GM12892 (cell line): ENCODE results near the gene RND3.

Source experiments
- DNase-seq: peaks from one replicate; pipeline ENCODE4 v3.0.0; 2011; ENCODE audit not compliant: insufficient read length
- FAIRE-seq: peaks from 2 replicates; lab custom pipeline; 2011; peaks lifted over from hg19 to GRCh38; lab: Jason Lieb, UNC
- POLR2A ChIP-seq: IDR thresholded peaks from 2 replicates; pipeline ENCODE4 v1.6.1; 2011; ENCODE audit warnings: low read depth, low read length, control low read depth
- POLR2AphosphoS5 ChIP-seq: IDR thresholded peaks from 2 replicates; pipeline ENCODE4 v1.6.1; 2011; ENCODE audit warnings: low read depth, low read length, control low read depth
- TAF1 ChIP-seq: IDR thresholded peaks from 2 replicates; pipeline ENCODE4 v1.6.1; 2011; ENCODE audit warnings: low read depth, mild to moderate bottlenecking, control low read depth, low read length, borderline replicate concordance

RND3 gene

GRCh38 chr2:150520033-150520432 is 32.6 kb upstream of the RND3 start:
- no peak for FAIRE-seq
- no peak for DNase-seq
- TF ChIP-seq POLR2AphosphoS5 = no peak
- no peak for TF ChIP-seq POLR2A
- no peak for TF ChIP-seq TAF1

DNA sequence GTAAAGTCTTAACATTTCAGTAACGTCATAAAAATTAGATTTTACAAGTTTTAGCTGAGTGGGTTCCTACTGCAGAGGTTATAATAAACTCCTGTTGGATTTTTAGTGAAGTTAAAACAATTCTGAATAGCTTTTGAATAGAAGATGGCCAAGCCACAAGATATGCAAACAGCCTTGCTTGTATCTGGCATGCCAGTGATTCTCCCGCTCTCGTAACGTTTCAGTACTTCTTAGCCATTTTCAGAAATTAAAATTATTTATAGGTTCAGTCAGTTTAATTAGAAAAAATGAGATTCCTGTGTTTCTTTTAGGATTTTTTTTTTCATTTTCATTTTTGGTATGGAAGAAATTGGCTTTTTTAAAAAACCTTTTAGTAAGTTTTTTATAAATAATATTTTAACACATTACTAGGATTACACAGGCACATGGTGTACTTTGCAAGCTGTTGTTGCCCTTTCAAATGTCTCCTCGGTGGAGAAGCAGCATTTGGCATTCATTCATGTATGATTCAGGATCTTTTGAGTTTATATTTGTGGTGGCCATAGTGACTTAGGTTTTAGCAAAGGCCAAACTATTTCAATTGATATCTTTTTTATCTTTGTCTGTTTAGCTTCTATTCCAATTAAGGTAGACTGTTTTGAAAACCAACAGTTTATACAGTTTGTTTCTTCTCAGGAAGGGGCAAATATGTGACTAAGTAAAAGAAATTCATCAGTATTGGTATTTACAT is 30.6 kb upstream of the RND3 start:
- FAIRE-seq (no peak), DNase-seq (no peak)
- TF ChIP-seq TAF1 (no peak), POLR2A (no peak), POLR2AphosphoS5 (no peak)

GRCh38 chr2:150513647-150514046 is 26.2 kb upstream of the RND3 start:
- TF ChIP-seq POLR2AphosphoS5 (no peak), POLR2A (no peak), TAF1 (no peak)
- DNase-seq (no peak), FAIRE-seq (no peak)

DNA sequence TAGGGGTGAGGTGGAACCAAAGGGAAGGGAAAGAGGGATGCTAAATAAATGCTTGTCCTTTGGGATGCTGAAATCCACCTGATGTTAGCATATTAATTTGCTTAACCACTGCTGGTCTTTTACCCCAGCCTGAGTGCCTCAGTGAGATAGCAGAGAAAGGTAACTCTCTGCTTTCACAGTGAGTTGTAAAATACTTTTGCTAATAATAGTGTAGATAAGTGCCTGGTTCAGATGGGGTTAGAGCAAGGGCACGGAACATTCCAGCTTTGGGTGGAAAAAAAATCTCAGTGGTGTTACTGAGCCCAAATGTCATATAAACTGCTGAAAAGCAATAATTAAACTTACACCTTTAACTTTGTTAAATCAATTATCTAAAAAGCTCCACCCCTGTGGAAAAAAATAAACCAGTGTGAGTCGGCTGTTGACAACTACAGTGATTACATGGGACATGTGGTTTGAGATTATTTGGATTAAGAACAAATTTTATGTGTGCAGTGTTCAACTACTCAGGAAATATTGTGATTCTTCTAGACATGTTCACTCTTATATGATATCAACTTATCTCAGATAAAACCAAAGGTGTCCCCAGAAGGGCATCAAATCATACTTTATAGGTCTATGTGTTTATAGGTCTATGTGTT is 21.1 kb upstream of the RND3 start:
- TF ChIP-seq TAF1 (no peak), POLR2AphosphoS5 (no peak), POLR2A (no peak)
- DNase-seq (no peak), FAIRE-seq (no peak)

DNA sequence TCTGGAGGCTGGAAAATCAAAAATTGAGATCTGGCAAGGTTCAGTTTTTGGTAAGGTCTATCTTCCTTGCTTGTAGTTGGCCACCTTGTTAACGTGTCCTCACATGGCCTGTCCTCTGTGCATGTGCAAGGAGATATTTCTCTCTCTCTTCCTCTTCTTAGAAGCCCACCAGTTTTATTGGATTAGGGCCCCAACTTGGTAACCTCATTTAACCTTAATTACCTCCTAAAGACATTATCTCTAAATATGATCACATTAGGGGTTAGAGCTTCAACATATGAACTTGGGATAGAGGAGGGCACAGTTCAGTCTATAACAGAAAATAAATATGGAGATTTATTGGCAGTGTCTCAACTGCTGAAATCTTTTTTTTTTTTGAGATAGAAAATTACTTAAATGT is 19.6 kb upstream of the RND3 start:
- FAIRE-seq (no peak), DNase-seq (no peak)
- no peak for TF ChIP-seq TAF1
- TF ChIP-seq POLR2AphosphoS5 = no peak
- TF ChIP-seq POLR2A = no peak

DNA sequence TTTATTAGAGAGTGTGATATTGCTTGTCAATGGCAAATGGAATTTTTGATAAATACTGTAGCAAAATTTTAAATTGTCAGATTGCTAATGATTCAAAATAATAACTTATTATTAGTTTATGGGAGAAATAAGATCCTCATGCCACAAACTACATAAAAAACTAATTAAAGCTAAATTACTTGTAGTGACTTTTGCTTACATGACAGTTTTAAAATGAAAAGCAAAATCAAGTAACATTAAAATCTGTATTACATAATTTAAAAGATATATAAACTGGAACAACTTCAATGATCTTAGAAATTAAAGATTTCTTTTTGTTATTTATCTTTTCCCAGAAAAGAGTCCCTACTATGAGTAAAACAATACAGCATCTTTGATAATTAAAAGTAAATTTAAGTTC is 17.7 kb upstream of the RND3 start:
- FAIRE-seq (no peak), DNase-seq (no peak)
- TF ChIP-seq POLR2AphosphoS5 = no peak
- no peak for TF ChIP-seq TAF1
- TF ChIP-seq POLR2A = no peak

DNA sequence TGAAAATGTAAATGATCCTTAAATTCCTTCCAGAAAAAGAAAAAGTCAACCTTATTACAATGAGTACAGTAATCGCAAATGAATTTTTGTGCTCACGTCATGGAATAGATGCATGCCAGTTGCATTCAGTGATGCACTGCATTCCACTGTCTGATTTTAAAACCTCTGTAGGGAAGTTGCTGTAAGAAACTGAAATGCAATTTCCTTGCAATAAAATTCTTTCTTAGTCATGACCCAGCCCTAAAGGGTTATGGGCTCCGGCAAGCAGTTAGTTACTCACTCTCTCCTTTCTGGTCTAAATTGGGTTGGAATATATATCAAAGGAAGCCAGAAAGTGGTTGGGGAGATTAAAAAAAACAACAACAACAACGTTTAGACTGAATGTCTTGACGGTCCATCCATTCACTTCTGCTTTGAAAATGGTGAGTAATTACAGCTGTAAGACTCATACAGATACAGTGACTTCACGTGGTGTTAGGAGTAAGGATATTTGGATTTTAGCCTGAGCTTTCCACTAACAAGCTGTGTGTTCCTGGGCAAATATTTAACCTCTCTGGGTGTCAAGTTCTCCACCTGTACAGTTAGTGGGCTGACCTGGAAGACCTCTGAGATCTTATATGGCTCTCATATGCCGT is 8.6 kb upstream of the RND3 start:
- no peak for TF ChIP-seq TAF1
- no peak for TF ChIP-seq POLR2AphosphoS5
- TF ChIP-seq POLR2A = no peak
- FAIRE-seq = no peak
- no peak for DNase-seq

DNA sequence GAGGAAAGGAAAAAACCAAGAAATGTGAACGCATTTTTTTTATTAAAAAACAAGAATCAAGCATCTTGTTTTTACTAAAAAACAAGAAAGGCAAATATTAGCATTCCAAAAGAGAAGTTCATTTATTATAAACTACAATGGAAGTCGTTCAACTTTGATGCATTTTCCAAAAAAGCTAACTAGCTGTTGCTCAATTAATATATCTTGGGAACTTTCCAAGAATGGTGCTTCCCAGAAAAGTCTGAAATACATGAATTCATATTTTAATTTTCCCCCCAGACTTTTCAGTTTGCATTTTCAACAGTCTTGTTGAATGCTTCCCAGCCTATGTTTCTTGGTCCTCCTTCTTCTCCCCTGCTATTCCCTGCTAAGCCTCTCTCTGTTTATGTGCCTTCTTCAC is 7.5 kb upstream of the RND3 start:
- FAIRE-seq (no peak), DNase-seq (no peak)
- TF ChIP-seq TAF1 (no peak), POLR2A (no peak), POLR2AphosphoS5 (no peak)

GRCh38 chr2:150494234-150494945 is 6.9 kb upstream of the RND3 start:
- TF ChIP-seq TAF1 (no peak), POLR2AphosphoS5 (no peak), POLR2A (no peak)
- DNase-seq (no peak), FAIRE-seq (no peak)

GRCh38 chr2:150491943-150492342 is 4.5 kb upstream of the RND3 start:
- no peak for DNase-seq
- FAIRE-seq = no peak
- TF ChIP-seq POLR2A = no peak
- TF ChIP-seq TAF1 = no peak
- TF ChIP-seq POLR2AphosphoS5 = no peak

GRCh38 chr2:150491430-150491829 is 4.0 kb upstream of the RND3 start:
- FAIRE-seq = no peak
- TF ChIP-seq POLR2AphosphoS5 (no peak), POLR2A (no peak), TAF1 (no peak)
- no peak for DNase-seq
